Peyer's patch (tissue), 4 donors: ENCODE results near the gene KPNA4.

Experiments
- CTCF ChIP-seq, 6 experiments: fragments of 450-650 bp in 4 of 6; fragments of 200-600 bp in 2 of 6; sonication (generic) in 1 of 6; IDR thresholded peaks; one replicate each; pipeline ENCODE4 v1.5.1; 2017 to 2019; ENCODE audit warnings: antibody characterized with exemption in 6 of 6, mild to moderate bottlenecking in 3 of 6, moderate library complexity in 1 of 6
- POLR2A ChIP-seq, 2 donors: fragments of 450-650 bp; IDR thresholded peaks; one replicate each; pipeline ENCODE4 v1.5.1; 2017; ENCODE audit warnings: antibody characterized with exemption in 2 of 2, mild to moderate bottlenecking in 2 of 2, moderate library complexity in 2 of 2

- peak in 3 of 6 experiments; percentile 11 to 33 (median 25) for TF ChIP-seq CTCF (IDR thresholded peaks at IDR 0.05)
- no peak for TF ChIP-seq POLR2A (IDR thresholded peaks at IDR 0.05)
Observed at GRCh38 chr3:160577556-160578195, 12.3 kb upstream of the KPNA4 start.
